Activated naive CD4-positive, alpha-beta T cell treated with Interleukin-2 at 50 U/mL for 16 hours (primary cell): ENCODE data around the gene KIF5A.

Source experiments
- DNase-seq: peaks from one replicate; pipeline ENCODE4 v3.0.0-alpha.2; 2020

The KIF5A gene

DNA sequence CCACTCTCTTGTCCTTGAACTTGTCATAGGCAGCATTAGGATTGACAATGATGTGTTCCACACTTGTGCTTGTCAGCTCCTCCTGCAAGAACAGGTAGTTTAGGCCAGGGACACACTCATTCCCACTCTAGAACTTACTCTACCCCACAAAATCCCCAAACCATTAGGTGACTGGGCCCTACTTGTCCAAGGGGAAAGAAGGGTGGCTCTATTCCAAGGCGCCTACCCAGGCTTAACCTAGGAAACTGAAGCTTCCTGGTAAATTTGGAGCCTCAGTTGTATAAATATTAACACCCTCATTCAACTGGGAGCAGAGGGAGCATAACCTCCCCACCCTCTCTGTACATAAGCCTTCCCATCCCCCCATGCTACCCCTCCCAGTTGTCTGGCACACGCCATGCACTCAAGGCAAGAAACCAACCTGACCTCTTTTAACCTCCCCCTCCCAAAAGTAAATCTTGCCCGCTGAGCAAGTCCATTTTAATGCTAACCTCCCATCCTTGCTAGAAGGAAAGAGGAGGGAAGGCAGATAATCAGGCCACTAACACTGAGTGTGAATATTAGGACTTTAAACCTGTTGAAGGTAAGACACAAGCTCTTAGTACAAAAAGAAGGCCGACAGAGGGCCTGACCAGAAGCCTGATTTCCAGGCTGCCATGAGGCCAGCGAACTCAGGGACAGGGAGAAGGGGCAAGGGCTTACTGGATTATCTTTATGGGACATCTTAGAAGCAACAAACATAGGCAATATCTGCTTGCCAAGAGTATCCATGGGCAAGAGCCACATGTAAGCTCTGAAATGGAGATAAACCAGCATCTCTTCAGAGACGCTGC, 13.9 kb upstream of the KIF5A start:
- DNase-seq = no peak

DNA sequence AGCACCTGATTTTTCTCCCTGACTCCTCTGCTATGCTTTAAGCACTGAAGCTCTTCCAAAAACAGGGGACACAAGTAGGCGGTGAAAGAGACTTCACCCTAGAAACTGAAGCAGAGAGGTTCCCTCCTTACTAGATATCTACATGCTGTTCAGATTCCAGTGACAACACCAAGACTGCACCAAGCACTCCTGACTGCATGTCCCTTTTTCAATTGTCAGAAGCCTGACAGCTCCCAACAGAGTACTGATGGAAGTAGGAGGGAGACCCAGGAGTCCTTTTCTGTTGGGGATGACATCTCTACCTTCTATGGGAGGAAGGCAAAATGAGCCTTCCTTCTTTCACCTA, 13.3 kb upstream of the KIF5A start:
- no peak for DNase-seq

DNA sequence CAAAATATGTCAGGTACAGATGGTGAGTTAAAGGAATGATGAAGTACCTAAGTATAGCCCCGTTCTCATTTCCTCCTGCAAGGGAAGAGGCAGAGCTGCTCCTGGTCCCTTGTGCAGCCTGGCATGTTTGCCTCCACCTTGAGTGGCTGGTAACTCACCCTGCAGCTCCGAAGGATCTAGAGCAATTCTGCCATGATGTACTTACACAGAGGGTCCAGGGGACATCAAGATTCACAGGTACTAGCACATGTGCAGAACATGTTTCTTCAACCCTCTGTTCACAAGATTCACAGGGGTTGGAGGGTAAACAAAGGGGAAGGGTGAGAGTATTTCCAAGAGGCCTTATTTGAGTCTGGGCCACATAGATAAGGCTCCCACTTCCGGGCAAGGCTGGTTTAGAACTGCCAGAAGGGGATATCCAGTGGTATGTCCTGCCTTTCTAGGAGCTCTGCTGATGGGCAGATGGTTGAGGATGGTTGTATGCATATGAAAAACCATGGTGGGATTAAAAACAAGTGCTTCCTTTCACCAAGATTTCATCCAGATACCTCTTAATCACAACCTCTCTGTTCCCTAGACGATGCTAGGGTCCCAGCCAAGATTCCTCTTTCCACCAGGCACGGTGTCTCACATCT, 10.6 kb upstream of the KIF5A start:
- DNase-seq = no peak

GRCh38 chr12:57541001-57541400, 8.8 kb upstream of the KIF5A start:
- DNase-seq = no peak

DNA sequence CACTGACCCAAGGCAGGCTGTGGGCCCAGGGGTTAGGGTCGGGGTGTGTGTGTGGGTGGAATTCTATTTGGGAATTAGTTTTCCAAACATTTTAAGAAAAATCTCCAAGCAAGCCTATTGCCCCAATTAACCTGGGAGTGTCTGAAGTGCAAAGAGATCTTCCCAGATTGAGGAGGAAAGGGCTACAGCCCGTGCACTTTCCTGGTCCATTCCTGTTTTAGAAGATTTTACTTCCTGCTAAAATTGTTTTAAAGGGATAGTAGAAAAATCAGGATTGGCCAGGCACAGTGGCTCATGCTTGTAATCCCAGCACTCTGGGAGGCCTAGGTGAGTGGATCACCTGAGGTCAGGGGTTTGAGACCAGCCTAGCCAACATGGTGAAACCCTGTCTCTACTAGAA, 8.1 kb upstream of the KIF5A start:
- DNase-seq = no peak

GRCh38 chr12:57543581-57543980, 6.3 kb upstream of the KIF5A start:
- DNase-seq = no peak

- DNase-seq = no peak
These were observed 3.9 kb upstream of the KIF5A start for GRCh38 chr12:57545809-57546437.

DNA sequence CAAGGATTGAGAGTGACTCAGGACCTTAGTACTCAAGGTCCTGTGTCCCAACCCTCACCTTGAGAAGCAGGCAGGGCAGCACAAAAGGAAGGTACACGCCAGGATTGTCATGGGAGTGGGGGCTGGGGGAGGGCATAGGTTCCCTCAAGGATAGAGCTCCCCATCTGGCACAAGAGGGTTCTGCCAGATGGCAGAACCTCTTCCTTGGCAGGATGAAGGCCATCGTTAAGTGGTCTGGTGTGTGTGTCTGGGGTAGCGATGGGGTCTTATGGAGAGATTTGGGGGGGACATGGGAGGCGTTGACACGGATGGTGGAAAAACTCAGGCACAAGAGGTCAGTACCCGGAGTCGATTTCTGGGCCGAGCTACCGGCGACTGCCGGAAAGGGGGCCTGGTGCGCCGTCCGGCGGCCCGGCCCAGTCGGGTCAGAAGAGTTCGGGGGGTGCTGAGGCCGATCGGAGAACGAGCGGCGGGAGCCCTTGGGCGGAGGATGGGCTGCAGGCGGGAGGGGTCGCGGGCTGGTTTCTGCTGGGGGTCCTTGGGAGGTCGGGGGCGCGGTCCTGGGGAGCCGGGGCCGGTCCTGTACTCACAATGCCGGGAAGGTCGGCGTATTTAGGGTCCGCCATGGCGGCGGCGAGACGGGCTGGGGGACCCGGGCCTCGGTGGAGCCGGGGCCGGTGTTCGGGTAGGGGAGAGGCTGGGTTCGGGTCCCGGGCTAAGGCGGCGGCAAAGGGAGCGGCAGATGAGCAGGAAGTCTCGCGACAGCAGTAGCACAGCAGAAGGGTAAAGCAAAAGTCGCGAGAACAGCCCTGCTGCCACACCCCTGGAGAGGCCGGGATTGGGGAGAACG, 3.2 kb upstream of the KIF5A start, which contains the start of gene DCTN2:
DCTN2 (minus strand) TSS at position 755 of the 850 bp plus-strand sequence; CDS start at position 626, 129 bp downstream.
- DNase-seq = peak; percentile 95

DNA sequence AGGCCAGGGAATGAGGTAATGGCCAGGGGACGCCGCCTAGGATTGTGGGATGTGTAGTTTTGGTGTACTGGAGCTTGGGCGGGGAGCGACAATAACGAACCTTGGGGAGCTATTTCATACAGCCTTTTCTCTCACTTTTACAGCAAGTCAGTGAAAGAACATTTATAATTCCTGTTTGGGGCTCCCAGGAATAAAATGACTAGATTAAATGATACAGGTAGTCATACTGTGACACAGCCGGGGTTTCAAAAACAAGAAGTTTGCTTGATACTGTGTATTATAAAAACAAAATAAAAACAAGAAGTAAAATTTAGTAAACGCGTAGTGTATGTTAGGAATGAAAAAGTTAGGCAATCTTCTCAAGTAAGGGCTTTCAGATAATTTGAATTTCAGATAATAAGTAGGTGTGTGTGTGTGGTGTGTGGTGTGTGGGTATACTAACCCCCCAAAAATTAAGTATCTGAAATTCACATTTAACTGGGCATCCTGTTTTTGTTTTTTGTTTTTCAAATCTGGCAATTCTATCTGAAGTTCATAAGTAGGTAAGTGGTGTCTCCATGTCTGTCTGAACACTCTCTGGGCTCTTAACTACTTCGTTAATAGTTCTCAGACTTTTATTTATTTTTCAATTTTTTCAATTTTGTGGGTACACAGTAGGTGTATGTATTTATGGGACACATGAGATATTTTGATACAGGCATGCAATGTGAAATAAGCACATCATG, 2.4 kb upstream of the KIF5A start:
- DNase-seq = no peak

DNA sequence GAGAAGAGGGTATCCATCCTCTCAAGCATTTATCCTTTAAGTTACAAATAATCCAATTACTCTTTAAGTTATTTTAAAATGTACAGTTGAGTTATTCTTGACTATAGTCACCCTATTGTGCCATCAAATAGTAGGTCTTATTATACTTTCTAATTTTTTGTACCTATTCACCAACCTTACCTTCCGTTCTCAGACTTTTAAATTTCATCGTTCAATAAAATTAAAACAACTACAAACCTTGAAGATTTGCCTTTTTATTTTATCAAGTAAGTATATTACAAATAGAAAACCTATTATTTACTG, 1.9 kb upstream of the KIF5A start:
- no peak for DNase-seq

- no peak for DNase-seq
These were observed 1.4 kb upstream of the KIF5A start for GRCh38 chr12:57548488-57548887.

DNA sequence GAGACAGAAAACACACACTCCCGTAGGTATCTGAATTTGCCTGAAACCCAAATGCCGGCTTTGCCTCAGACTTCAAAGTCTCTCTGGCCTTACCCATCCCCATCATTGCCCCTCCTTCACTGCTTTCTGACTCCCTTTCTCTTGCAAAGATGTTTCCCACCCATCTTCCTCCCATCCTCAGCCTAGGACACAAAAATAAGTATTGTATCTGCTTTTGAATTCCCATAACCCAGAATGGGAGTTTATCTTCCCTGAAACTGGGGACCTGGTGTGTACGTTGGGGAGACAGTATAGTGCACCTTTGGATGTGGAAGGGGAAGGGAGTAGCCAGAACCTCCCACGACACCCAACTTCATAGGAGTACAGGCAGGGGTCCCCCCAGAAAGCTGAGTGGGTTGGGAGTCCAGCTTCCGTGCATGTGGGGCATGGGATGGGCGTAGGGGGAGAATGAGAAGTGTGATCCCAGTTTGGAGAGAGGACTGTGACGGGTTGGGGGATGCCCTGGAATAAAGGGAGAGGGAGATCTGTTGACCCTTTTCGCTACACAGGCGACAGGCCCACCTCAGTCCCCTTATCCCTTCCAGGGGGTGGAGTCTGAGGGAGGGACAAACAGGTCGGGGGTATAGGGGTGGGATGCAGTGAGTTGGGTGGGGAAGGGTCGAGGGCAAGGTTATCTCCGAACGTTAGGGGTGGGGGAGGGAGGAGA, 488 bp upstream of the KIF5A start:
- no peak for DNase-seq

DNA sequence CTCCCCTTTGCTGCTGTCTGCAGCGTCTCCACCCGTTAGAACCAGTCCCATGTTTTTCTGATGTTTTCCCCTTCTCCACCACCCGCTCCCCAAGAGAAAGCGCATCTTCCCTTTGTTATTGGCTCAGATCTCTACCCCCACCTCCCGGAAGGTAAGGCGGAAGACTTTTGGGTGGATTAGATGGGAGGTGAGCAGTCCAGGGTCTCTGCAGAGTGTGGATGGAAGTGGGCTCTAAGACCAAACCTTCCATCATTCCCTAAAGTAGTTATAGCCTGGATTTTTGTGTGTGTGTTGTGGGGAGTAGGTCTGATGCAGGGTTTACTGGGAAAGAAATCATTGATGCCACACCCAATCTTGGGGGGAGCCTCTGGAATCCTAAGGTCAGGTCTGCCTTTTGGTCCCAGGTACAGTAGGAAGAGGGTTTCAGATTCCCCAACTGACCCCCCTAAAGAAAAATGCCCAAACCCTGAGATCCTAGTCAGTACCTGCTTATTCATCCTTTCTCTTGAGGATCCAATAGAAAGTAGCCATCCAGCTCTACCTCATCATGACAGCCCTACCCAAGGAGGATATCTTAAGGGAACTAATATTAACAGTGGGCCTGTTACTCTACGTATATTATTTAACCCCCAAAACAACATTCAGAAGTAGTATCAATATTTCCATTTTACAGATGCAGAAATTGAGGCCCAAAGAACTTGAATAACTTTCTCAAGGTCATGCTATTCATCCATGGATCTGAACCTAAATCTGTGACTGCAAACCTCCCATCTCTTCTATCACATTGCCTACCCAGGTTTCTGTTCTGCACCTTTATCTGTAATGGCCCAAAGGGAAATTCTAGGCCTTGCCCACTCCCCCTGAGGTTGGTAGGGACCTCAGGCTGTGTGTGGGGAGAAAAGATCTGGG, 1.1 kb downstream of the KIF5A start:
- DNase-seq = no peak

GRCh38 chr12:57551637-57552305, 1.9 kb downstream of the KIF5A start:
- DNase-seq = no peak

GRCh38 chr12:57552306-57552651, 2.4 kb downstream of the KIF5A start:
- no peak for DNase-seq

GRCh38 chr12:57552835-57553313, 3.0 kb downstream of the KIF5A start:
- no peak for DNase-seq

- DNase-seq = no peak
These were observed 3.7 kb downstream of the KIF5A start for GRCh38 chr12:57553343-57554202.

GRCh38 chr12:57554453-57554852, 4.6 kb downstream of the KIF5A start:
- no peak for DNase-seq

DNA sequence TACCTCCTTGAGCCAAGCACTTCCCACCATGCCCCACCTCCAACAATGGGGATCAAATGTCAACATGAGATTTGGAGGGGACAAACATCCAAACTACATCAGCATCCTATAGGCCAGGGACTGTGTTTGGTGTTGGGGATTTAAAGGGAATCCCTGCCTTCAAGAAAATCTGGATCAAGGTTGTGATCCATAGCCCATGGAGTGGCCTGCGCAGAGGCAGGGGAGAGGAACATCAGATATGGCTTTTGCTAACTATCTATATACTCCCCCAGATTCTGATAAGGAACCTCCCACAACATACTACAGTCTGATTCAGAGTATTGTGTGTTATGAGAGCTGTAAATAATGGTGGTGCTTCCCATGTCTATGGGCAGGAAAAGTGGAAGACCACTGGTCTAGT, 5.1 kb downstream of the KIF5A start:
- DNase-seq = no peak
